SU-DHL-6 (cell line): ENCODE measurements around the gene TPM4.

Experiments
- H2AFZ ChIP-seq: fragments of 200-600 bp; sonication (generic); 2 replicates; pipeline ENCODE4 v1.6.1; 2014; ENCODE audit warnings: low read depth, mild to moderate bottlenecking, moderate library complexity, mixed read lengths, antibody characterized with exemption, low read length; ENCODE audit not compliant: severe bottlenecking
- H3F3A ChIP-seq: fragments of 200-600 bp; shearing (Covaris generic); 2 replicates; pipeline ENCODE4 v1.6.0; 2016; ENCODE audit warnings: antibody characterized with exemption, mild to moderate bottlenecking; ENCODE audit not compliant: insufficient read depth
- H3K27ac ChIP-seq: fragments of 200-600 bp; sonication (generic); 2 replicates; pipeline ENCODE4 v1.5.1; 2016; ENCODE audit warnings: low read depth, mild to moderate bottlenecking, low read length, moderate library complexity, mixed read lengths
- H3K27me3 ChIP-seq: fragments of 200-600 bp; sonication (generic), shearing (Covaris generic); 2 replicates; pipeline ENCODE4 v1.6.0; 2014; ENCODE audit warnings: mild to moderate bottlenecking, low read length
- H3K36me3 ChIP-seq: fragments of 200-600 bp; sonication (generic); 2 replicates; pipeline ENCODE4 v1.6.1; 2014; ENCODE audit warnings: mild to moderate bottlenecking, low read length, mixed read lengths
- H3K4me2 ChIP-seq: fragments of 300-600, 200-600 bp; shearing (Covaris generic), sonication (generic); 2 replicates; pipeline ENCODE4 v1.6.0; 2014; ENCODE audit warnings: low read length, low read depth, mild to moderate bottlenecking; ENCODE audit not compliant: poor library complexity, severe bottlenecking
- H3K4me3 ChIP-seq: fragments of 200-600 bp; sonication (generic); 2 replicates; pipeline ENCODE4 v1.5.1; 2014; ENCODE audit warnings: antibody characterized with exemption, low read length, mild to moderate bottlenecking, mixed read lengths; ENCODE audit not compliant: insufficient read depth, poor library complexity, severe bottlenecking
- H3K79me2 ChIP-seq: fragments of 200-600 bp; sonication (generic); 2 replicates; pipeline ENCODE4 v1.6.1; 2014; ENCODE audit warnings: mild to moderate bottlenecking, low read length, moderate library complexity; ENCODE audit not compliant: insufficient read depth
- H3K9ac ChIP-seq: fragments of 200-600 bp; sonication (generic); 2 replicates; pipeline ENCODE4 v1.7.0; 2014; ENCODE audit warnings: mild to moderate bottlenecking, low read length
- H3K9me2 ChIP-seq: fragments of 200-600 bp; sonication (generic); replicated peaks from 2 replicates; pipeline ENCODE4 v1.6.1; 2014; ENCODE audit warnings: low read length; ENCODE audit not compliant: insufficient read depth
- H3K9me3 ChIP-seq: fragments of 200-600 bp; sonication (generic); 2 replicates; pipeline ENCODE4 v1.6.1; 2014; ENCODE audit warnings: low read length, mixed read lengths; ENCODE audit not compliant: insufficient read depth
- H4K20me1 ChIP-seq: fragments of 200-600 bp; sonication (generic); 2 replicates; pipeline ENCODE4 v1.6.1; 2014; ENCODE audit warnings: low read depth, mild to moderate bottlenecking, antibody characterized with exemption, low read length, moderate library complexity, mixed read lengths
- EZH2phosphoT487 ChIP-seq: fragments of 200-600 bp; sonication (generic), shearing (Covaris generic); conservative IDR thresholded peaks from 2 replicates; pipeline ENCODE4 v1.6.1; 2018; ENCODE audit warnings: mild to moderate bottlenecking, antibody characterized with exemption, low read length, moderate library complexity, mixed read lengths
- TF ChIP-seq, protein P1 (sequence below): fragments of 200-600 bp; sonication (generic); IDR thresholded peaks from one replicate; pipeline ENCODE4 v1.5.1; 2017; ENCODE audit warnings: antibody characterized with exemption, mild to moderate bottlenecking, low read length, moderate library complexity; ENCODE audit not compliant: insufficient read depth, poor library complexity, severe bottlenecking

Gene TPM4

DNA sequence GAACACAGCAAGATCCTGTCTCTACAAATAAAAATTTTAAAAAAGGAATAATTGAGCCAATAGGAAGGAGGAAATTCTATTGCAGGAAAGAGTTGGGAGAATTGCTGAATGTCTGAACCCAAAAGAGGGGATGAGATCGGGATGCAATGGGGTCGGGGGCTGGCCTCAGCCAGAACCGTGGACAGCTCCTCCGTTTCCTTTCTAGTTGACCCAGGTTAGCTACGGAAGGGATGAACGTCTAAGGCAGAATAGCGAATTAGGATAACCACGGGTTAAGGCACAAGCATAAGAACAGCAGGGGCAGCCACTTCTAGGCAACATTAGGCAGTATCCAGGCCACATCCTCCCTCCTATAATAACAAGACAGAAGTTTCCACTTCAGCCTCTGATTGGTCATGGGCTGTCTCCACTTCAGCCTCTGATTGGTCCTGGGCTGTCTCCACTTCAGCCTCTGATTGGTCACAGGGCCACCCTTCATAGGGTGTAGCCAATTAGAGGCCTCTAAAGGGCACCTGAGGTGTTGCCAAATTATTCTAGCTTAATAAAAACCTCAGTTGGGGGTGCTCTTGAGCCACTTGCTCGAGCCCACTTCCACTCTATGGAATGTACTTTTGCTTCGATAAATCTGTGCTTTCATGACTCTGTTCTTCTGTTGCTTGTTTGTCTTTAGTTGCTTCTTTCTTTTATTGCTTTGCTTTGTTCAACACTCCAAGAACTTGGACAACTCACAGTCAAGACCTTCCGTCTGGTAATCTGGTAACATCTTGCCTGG is 24.9 kb upstream of the TPM4 start:
- H3F3A ChIP-seq, result no peaks in the 10 kb centered on the region
- no peaks in the 10 kb centered on the region for H3K27me3 ChIP-seq
- no peaks in the 10 kb centered on the region for H4K20me1 ChIP-seq
- no peak overlapping the region for H3K27ac ChIP-seq
- no peaks in the 10 kb centered on the region for H3K36me3 ChIP-seq
- H3K79me2 ChIP-seq, result no peaks in the 10 kb centered on the region
- H3K9me3 ChIP-seq, result no peaks in the 10 kb centered on the region
- no peak overlapping the region for H3K4me2 ChIP-seq
- no peak overlapping the region for H2AFZ ChIP-seq
- no peak overlapping the region for H3K9ac ChIP-seq
- H3K4me3 ChIP-seq, result no peak overlapping the region
- H3K9me2 ChIP-seq, result no peaks in the 10 kb centered on the region
- TF ChIP-seq EZH2phosphoT487, result no peak

DNA sequence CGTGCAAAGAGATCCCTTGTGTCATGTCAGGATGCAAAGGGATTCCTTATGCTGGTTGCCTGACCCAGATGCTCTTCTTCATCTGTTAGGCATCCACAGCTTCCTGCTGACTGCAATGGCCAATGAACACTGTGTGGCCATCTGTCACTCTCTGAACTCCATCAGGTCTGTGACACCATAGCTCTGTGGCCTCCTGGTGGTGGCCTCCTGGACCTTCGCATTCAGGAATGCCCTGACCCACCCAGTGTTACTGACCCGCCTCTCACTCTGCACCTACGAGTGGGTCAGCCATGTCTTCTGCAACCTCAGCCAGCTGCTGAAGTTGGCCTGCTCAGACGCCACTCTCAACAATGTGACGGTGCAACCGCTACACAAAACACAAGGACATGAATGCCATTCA is 23.9 kb upstream of the TPM4 start:
- H2AFZ ChIP-seq, result no peak overlapping the region
- no peak overlapping the region for H3K9ac ChIP-seq
- no peaks in the 10 kb centered on the region for H3K27me3 ChIP-seq
- H3K4me3 ChIP-seq, result no peak overlapping the region
- H3K27ac ChIP-seq, result no peak overlapping the region
- no peaks in the 10 kb centered on the region for H3K79me2 ChIP-seq
- no peaks in the 10 kb centered on the region for H3F3A ChIP-seq
- no peaks in the 10 kb centered on the region for H4K20me1 ChIP-seq
- H3K9me3 ChIP-seq, result no peaks in the 10 kb centered on the region
- H3K4me2 ChIP-seq, result no peak overlapping the region
- TF ChIP-seq EZH2phosphoT487, result no peak
- TF ChIP-seq, protein P1, sequence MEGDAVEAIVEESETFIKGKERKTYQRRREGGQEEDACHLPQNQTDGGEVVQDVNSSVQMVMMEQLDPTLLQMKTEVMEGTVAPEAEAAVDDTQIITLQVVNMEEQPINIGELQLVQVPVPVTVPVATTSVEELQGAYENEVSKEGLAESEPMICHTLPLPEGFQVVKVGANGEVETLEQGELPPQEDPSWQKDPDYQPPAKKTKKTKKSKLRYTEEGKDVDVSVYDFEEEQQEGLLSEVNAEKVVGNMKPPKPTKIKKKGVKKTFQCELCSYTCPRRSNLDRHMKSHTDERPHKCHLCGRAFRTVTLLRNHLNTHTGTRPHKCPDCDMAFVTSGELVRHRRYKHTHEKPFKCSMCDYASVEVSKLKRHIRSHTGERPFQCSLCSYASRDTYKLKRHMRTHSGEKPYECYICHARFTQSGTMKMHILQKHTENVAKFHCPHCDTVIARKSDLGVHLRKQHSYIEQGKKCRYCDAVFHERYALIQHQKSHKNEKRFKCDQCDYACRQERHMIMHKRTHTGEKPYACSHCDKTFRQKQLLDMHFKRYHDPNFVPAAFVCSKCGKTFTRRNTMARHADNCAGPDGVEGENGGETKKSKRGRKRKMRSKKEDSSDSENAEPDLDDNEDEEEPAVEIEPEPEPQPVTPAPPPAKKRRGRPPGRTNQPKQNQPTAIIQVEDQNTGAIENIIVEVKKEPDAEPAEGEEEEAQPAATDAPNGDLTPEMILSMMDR, result no peak
- H3K36me3 ChIP-seq, result no peaks in the 10 kb centered on the region
- no peaks in the 10 kb centered on the region for H3K9me2 ChIP-seq

- no peak overlapping the region for H3K9ac ChIP-seq
- H3K79me2 ChIP-seq, result no peaks in the 10 kb centered on the region
- no peak overlapping the region for H2AFZ ChIP-seq
- H3K4me2 ChIP-seq, result no peak overlapping the region
- H3K36me3 ChIP-seq, result no peaks in the 10 kb centered on the region
- no peak overlapping the region for H3K4me3 ChIP-seq
- H3K27ac ChIP-seq, result no peak overlapping the region
- no peaks in the 10 kb centered on the region for H3K9me3 ChIP-seq
- TF ChIP-seq, protein P1, result no peak
- TF ChIP-seq EZH2phosphoT487, result no peak
- no peaks in the 10 kb centered on the region for H4K20me1 ChIP-seq
- no peaks in the 10 kb centered on the region for H3F3A ChIP-seq
- H3K27me3 ChIP-seq, result no peaks in the 10 kb centered on the region
- no peaks in the 10 kb centered on the region for H3K9me2 ChIP-seq
Observed at GRCh38 chr19:16057062-16057461, 19.2 kb upstream of the TPM4 start.

DNA sequence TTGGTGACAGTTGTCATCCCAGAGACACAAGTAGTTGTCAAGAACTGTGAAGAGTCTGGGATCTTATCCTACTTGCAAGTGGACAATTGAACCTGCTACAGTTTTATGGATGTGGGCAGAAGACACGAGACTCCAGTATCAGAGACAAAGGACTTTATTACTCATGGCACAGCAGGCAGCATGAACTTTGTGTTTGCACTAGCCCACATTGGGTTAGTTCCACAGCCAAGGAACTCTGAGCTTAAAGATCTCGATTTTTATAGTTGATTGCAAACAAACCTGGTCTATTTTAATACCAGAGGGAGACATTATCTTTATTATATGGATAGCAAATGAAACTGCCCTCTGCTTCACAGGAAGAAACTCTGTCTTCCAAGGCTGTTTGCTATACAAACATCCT is 16.0 kb upstream of the TPM4 start:
- H3K4me2 ChIP-seq, result no peak overlapping the region
- no peaks in the 10 kb centered on the region for H3K27me3 ChIP-seq
- no peaks in the 10 kb centered on the region for H3F3A ChIP-seq
- H2AFZ ChIP-seq, result no peak overlapping the region
- H3K9me3 ChIP-seq, result no peaks in the 10 kb centered on the region
- H4K20me1 ChIP-seq, result no peaks in the 10 kb centered on the region
- no peak overlapping the region for H3K9ac ChIP-seq
- no peaks in the 10 kb centered on the region for H3K79me2 ChIP-seq
- no peak overlapping the region for H3K27ac ChIP-seq
- no peak for TF ChIP-seq EZH2phosphoT487
- TF ChIP-seq, protein P1, result no peak
- H3K36me3 ChIP-seq, result no peaks in the 10 kb centered on the region
- no peak overlapping the region for H3K4me3 ChIP-seq
- no peaks in the 10 kb centered on the region for H3K9me2 ChIP-seq
